ENCODE results near the gene AP5S1. TPM values are rescaled to one million over a fixed set of nuclear protein-coding genes. Genes with fewer than 3 reads are reported as not detected.

AP5S1 gene
- total and polyA plus RNA-seq, 2 of the 4 experiments (the other 2 are of a cell fraction) = 10.1 to 11.7 TPM

DNA sequence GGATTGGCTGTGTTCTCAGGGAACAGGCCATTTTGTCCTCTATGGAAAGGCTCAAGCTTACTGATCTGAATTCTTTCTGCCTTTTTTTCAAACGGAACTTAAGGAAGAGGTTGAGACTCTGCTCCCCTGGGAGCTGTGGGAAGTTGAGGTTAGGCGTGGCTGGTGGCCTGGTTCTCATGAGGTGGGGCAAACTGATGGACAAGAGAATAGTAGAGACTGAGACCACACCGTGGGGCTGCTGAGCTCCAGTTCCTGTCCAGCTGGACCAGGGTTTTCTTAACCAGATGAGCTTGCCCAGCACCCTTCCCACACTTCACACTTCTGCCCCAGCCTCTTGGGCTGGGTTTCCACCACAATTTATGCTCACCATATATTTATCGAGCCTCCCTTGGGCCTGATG lies 6.1 kb downstream of the AP5S1 start:
- Histone ChIP-seq H2AFZ (replicated peaks; ENCODE audit: low read length, poor library complexity) (no peak overlapping the region), H3K9me3 (ENCODE audit: control insufficient read depth, insufficient read depth, low read length) (no peaks in the 10 kb centered on the region), H4K20me1 (ENCODE audit: insufficient read depth, low read length) (no peaks in the 10 kb centered on the region), H3K4me3 (ENCODE audit: insufficient read depth, low read depth, low read length) (no peak overlapping the region), H2AK5ac (ENCODE audit: low read depth, low read length) (no peak overlapping the region), H2BK15ac (ENCODE audit: low read depth, low read length) (no peak overlapping the region), H3K79me1 (ENCODE audit: low read depth in 1 of 2, low read length in 2 of 2) (peaks cover 7 to 13% of the 10 kb centered on the region in 2 experiments; a peak in 3 of 4 replicates), H2BK120ac (ENCODE audit: low read depth, low read length) (no peak overlapping the region), H3K14ac (replicated peaks; ENCODE audit: low read depth, low read length) (no peak overlapping the region), H3K27me3 (ENCODE audit: control insufficient read depth, insufficient read depth, low read length) (no peaks in the 10 kb centered on the region), H3K4me1 (ENCODE audit: control insufficient read depth, insufficient read depth, low read length) (no peaks in the 10 kb centered on the region; the same call in 1 of the 2 replicates), H2BK20ac (ENCODE audit: low read depth, low read length) (no peak overlapping the region), H3K23ac (ENCODE audit: low read depth, low read length) (no peak overlapping the region), H3K36me3 (ENCODE audit: control insufficient read depth, insufficient read depth, low read length) (peaks cover 36% of the 10 kb centered on the region), H3K18ac (ENCODE audit: low read depth, low read length) (no peak overlapping the region), H3K56ac (ENCODE audit: extremely low read depth, insufficient read depth, low read length) (no peak overlapping the region), H4K8ac (ENCODE audit: low read depth in 2 of 2, low read length in 2 of 2) (no peak overlapping the region), H2BK5ac (ENCODE audit: low read depth, low read length, poor library complexity, severe bottlenecking) (no peak overlapping the region), H4K5ac (ENCODE audit: low read depth, low read length) (no peak overlapping the region), H2AK9ac (replicated peaks; ENCODE audit: low read depth, low read length, poor library complexity) (no peak overlapping the region), H3K9me1 (ENCODE audit: insufficient read depth, low read length) (0 out of 2 replicates have a peak, but pooled peaks cover 6% of the 10 kb centered on the region), H4K91ac (ENCODE audit: insufficient read depth, low read depth, low read length) (no peak overlapping the region), H3K4me2 (ENCODE audit: low read depth, low read length) (no peak overlapping the region), H3K4ac (ENCODE audit: low read depth, low read length) (no peak overlapping the region), H3K9ac (ENCODE audit: low read depth, low read length) (no peak overlapping the region), H3K27ac (ENCODE audit: insufficient read depth, low read length) (no peak overlapping the region)
- ATAC-seq (ENCODE audit: low read depth) (no peak), DNase-seq (no peak)
- in situ Hi-C loops (cut with MboI; ENCODE audit: low sequenced_read_pairs) = no loop called here
- intact Hi-C loops (cut with micrococcal nuclease) = no loop called here
- CTCF ChIA-PET = interaction anchor here (0.5 kb wide), 1 partner anchor 151 kb away, joined by 4 read pairs; no protein-coding TSS in a partner anchor
- TF ChIP-seq, protein P1, sequence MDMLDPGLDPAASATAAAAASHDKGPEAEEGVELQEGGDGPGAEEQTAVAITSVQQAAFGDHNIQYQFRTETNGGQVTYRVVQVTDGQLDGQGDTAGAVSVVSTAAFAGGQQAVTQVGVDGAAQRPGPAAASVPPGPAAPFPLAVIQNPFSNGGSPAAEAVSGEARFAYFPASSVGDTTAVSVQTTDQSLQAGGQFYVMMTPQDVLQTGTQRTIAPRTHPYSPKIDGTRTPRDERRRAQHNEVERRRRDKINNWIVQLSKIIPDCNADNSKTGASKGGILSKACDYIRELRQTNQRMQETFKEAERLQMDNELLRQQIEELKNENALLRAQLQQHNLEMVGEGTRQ (IDR thresholded peaks at IDR 0.05; ENCODE audit: low read depth, low read length) = no peak
- no peak for TF ChIP-seq FOS (IDR thresholded peaks at IDR 0.05; ENCODE audit: low read depth, low read length)
- BruUV-seq (replicated peaks) = no TSS peak
- POLR2A ChIA-PET (ENCODE audit: unreplicated experiment) = no interaction called here
- dilution Hi-C loops (cut with HindIII; ENCODE audit: low sequenced_read_pairs, unreplicated experiment) = no loop called here
- WGBS, 2 experiments (ENCODE audit: extremely low coverage in 2 of 2, insufficient read length in 1 of 2) = 88% methylated on average over 1 of the region's 4 CpGs; no CpG with 5 or more reads in 1 of the 2 experiments

Data from IMR-90 (cell line).